Lower lobe of right lung (tissue), 2 donors: Measurements from ENCODE around the gene ANKRD16. TPM values are rescaled to one million over a fixed set of nuclear protein-coding genes. Genes with fewer than 3 reads are reported as not detected.
"Not testable (repeated sequence)": the region's sequence is repeated elsewhere in the genome, so short reads cannot be mapped to it uniquely, and the experiment has no call there.

ENCODE experiments used
- ATAC-seq, 2 donors: fragments of 200-7000 bp; cut with Tn5 transposase; one replicate each; pipeline ENCODE4 v1.9.1; 2020 to 2022; ENCODE audit warnings: mild to moderate bottlenecking in 2 of 2, moderate library complexity in 2 of 2
- DNase-seq: peaks from one replicate; pipeline ENCODE4 v3.0.0-alpha.2; 2020
- H3K27ac ChIP-seq: fragments of 200-600 bp; one replicate; pipeline ENCODE4 v1.8.0; 2022
- H3K27me3 ChIP-seq: fragments of 200-600 bp; one replicate; pipeline ENCODE4 v1.8.0; 2022; ENCODE audit warnings: low read depth
- H3K36me3 ChIP-seq: fragments of 200-600 bp; one replicate; pipeline ENCODE4 v1.8.0; 2022; ENCODE audit warnings: mild to moderate bottlenecking
- H3K4me1 ChIP-seq: fragments of 200-600 bp; one replicate; pipeline ENCODE4 v1.8.0; 2022
- H3K4me3 ChIP-seq: fragments of 200-600 bp; one replicate; pipeline ENCODE4 v1.8.0; 2022; ENCODE audit warnings: mild to moderate bottlenecking
- H3K9me3 ChIP-seq: fragments of 200-600 bp; one replicate; pipeline ENCODE4 v1.8.0; 2022
- CTCF ChIP-seq: fragments of 200-600 bp; IDR thresholded peaks from one replicate; pipeline ENCODE4 v1.8.0; 2022; ENCODE audit warnings: antibody characterized with exemption, mild to moderate bottlenecking
- intact Hi-C: fragments of 100-400 bp; cut with DNase I; formaldehyde crosslinking; loops from one replicate; pipeline ENCODE4 v1.11.0; 2022
- total RNA-seq: library from RNA; stranded (reverse); fragmentation: NEBNext Ultra II Directional; extraction: Animal tissue kit (Norgen Biotek cat#: 25700); gene quantifications from one replicate; pipeline ENCODE4 v1.2.1, GENCODE V29; 2021
- donor health status: DM: no; HTN: yes; CAD: no; lungs with severe emphysema.

The ANKRD16 gene
- total RNA-seq, 1 donor from 2014 or later: 5.6 TPM

DNA sequence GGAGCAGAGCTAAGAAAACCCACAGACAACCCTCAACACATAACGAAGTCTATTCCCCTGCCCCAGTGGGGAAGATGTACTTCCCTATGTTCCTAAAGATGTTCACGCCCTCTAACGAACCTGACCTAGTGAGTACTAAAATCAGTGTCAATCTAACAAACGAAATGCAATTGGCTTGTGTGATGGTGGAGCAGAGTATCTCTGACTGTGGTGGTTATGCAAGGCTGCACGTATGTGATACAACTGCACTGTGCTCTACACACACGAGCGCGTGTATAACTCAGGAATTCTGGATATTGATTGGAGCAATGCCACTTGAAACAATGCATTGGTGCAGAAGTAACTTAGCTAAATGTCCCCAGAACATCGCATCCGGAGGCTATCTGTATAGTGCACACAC, 1.3 kb downstream of the ANKRD16 start:
- intact Hi-C loops: no loop called here
- no peak for TF ChIP-seq CTCF
- Histone ChIP-seq H3K36me3 (peaks cover 29% of the 10 kb centered on the region), H3K27ac (peak overlapping the region; percentile 83), H3K9me3 (no peaks in the 10 kb centered on the region), H3K4me3 (peak overlapping the region; percentile 78), H3K4me1 (peaks cover 42% of the 10 kb centered on the region), H3K27me3 (no peaks in the 10 kb centered on the region)
- no peak for ATAC-seq
- no peak for DNase-seq

DNA sequence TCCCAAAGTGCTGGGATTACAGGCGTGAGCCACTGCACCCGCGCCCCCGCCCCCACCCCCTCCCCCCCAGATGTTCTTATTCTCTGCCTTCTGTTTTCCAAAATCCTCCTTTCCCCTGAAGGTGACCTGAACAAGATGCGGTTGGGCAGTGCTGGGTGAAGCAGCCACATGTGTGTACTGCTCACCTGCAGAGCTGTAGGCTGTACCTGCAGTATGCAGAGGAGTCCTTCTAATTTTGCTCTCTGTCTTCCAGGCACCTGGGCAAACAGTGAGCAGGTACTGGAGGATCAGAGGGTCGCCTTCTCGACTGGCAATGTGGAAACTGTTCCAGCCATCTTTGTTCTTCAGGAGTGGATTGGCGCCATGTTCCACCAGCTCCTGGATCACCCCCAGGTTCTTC, 2.1 kb downstream of the ANKRD16 start:
- H3K27ac ChIP-seq: no peak overlapping the region

DNA sequence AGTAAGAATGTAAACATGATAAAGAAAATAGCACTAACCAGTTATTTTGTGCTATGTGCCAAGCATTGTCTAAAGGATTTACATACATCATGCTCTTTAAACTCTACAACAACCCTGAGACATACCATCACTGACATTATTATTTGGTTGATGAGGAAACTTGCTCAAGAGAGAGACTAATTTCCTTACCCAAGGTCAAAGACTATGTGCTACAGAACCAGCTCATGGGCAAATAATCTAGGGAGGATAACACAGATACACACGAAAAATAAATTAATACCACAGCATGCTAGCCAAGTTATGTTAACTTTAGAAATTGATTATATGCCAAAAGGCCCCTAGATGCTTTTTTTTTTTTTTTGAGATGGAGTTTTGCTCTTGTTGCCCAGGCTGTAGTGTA, 2.7 kb downstream of the ANKRD16 start:
- ATAC-seq (no peak), DNase-seq (no peak)
- peaks cover 29% of the 10 kb centered on the region for H3K4me1 ChIP-seq
- H3K9me3 ChIP-seq: no peaks in the 10 kb centered on the region
- no peak overlapping the region for H3K4me3 ChIP-seq
- no peak overlapping the region for H3K27ac ChIP-seq
- H3K27me3 ChIP-seq: no peaks in the 10 kb centered on the region
- intact Hi-C loops: no loop called here
- TF ChIP-seq CTCF: no peak
- peaks cover 43% of the 10 kb centered on the region for H3K36me3 ChIP-seq

More for the DNA sequence above, 2.1 kb downstream of the ANKRD16 start:
- intact Hi-C loops: no loop called here
- ATAC-seq: no peak
- H3K4me1 ChIP-seq: peaks cover 35% of the 10 kb centered on the region
- no peak for TF ChIP-seq CTCF
- peaks cover 37% of the 10 kb centered on the region for H3K36me3 ChIP-seq
- DNase-seq: no peak
- H3K27me3 ChIP-seq: no peaks in the 10 kb centered on the region
- no peaks in the 10 kb centered on the region for H3K9me3 ChIP-seq
- no peak overlapping the region for H3K4me3 ChIP-seq

GRCh38 chr10:5885619-5886018, 4.1 kb downstream of the ANKRD16 start:
- no peak for TF ChIP-seq CTCF
- no peaks in the 10 kb centered on the region for H3K27me3 ChIP-seq
- H3K27ac ChIP-seq: no peak overlapping the region
- ATAC-seq (no peak), DNase-seq (no peak)
- H3K4me3 ChIP-seq: no peak overlapping the region
- no peaks in the 10 kb centered on the region for H3K9me3 ChIP-seq
- intact Hi-C loops: no loop called here
- peaks cover 54% of the 10 kb centered on the region for H3K36me3 ChIP-seq
- peaks cover 15% of the 10 kb centered on the region for H3K4me1 ChIP-seq

GRCh38 chr10:5882961-5883360, 6.7 kb downstream of the ANKRD16 start:
- DNase-seq (no peak), ATAC-seq (no peak)
- Histone ChIP-seq H3K36me3 (peaks cover 78% of the 10 kb centered on the region), H3K4me3 (no peak overlapping the region), H3K4me1 (peaks cover 4% of the 10 kb centered on the region), H3K27ac (no peak overlapping the region), H3K9me3 (no peaks in the 10 kb centered on the region), H3K27me3 (no peaks in the 10 kb centered on the region)
- intact Hi-C loops: no loop called here
- no peak for TF ChIP-seq CTCF

DNA sequence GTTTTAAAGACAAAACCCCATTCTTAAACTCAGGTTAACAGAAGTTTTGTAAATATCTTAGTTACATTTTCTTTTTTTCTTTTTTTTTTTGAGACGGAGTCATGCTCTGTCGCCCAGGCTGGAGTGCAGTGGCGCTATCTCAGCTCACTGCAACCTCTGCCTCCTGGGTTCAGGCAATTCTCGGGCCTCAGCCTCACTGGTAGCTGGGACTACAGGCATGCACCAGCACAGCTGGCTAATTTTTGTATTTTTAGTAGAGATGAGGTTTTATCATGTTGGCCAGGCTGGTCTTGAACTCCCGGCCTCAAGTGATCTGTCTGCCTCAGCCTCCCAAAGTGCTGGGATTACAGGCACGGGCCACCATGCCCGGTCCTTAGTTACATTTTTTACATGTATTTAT, 12.7 kb downstream of the ANKRD16 start:
- H3K27ac ChIP-seq, intact Hi-C loops, H3K9me3 ChIP-seq, ATAC-seq, DNase-seq, H3K27me3 ChIP-seq, H3K4me1 ChIP-seq, H3K4me3 ChIP-seq: not testable (repeated sequence)
- peaks cover 59% of the 10 kb centered on the region for H3K36me3 ChIP-seq
